Testis (tissue), 3 donors: ENCODE data around the gene NUP98. TPM values are rescaled to one million over a fixed set of nuclear protein-coding genes. Genes with fewer than 3 reads are reported as not detected.

Source experiments
- DNase-seq: peaks from one replicate; pipeline ENCODE4 v3.0.0-alpha.2; 2019
- H3K27ac ChIP-seq, 2 donors: fragments of 200-600 bp; sonication (generic); one replicate each; pipeline ENCODE4 v1.5.1; 2019
- H3K27me3 ChIP-seq: fragments of 200-600 bp; sonication (generic); one replicate; pipeline ENCODE4 v1.5.1; 2019
- H3K36me3 ChIP-seq: fragments of 200-600 bp; sonication (generic); one replicate; pipeline ENCODE4 v1.5.1; 2017; ENCODE audit warnings: low read depth; ENCODE audit errors: missing control alignments
- H3K4me1 ChIP-seq: fragments of 200-600 bp; sonication (generic); one replicate; pipeline ENCODE4 v1.5.1; 2019
- H3K4me3 ChIP-seq, 2 donors: fragments of 200-600 bp; sonication (generic); one replicate each; pipeline ENCODE4 v1.5.1; 2017 to 2019
- H3K9me3 ChIP-seq: fragments of 200-600 bp; sonication (generic); one replicate; pipeline ENCODE4 v1.5.1; 2017
- POLR2A ChIP-seq: fragments of 450-650 bp; IDR thresholded peaks from one replicate; pipeline ENCODE4 v1.6.1; 2017; ENCODE audit warnings: antibody characterized with exemption, mild to moderate bottlenecking, moderate library complexity
- WGBS, 2 donors: methylation state at CpG; one replicate each; pipeline ENCODE4 v1.1.5; 2018; 5-methylcytosine and 5-hydroxymethylcytosine counted together
- intact Hi-C: fragments of 100-400 bp; cut with DNase I; formaldehyde crosslinking; loops from one replicate; pipeline ENCODE4 v1.15.1; 2023; ENCODE audit warnings: low total_unique reads
- polyA plus RNA-seq: library from polyadenylated mRNA; stranded (reverse); fragments of 350-450 nt; fragmentation: Illumina TruSeq; extraction: RNeasy Lipid Tissue Mini Kit (QIAGEN cat#74804); gene quantifications from one replicate; pipeline ENCODE4 v1.2.3, GENCODE V29; 2014; ENCODE audit warnings: low read depth, low replicate concordance; ENCODE audit not compliant: insufficient read depth
- total RNA-seq, 2 donors: library from RNA; depleted of rRNA; stranded (reverse); fragments of >200 nt; gene quantifications; one replicate each; pipeline ENCODE4 v1.2.3, GENCODE V29; 2016
- TF ChIP-seq, protein P1 (sequence below), 3 experiments: fragments of 450-650 bp in 2 of 3; fragments of 200-600 bp in 1 of 3; sonication (generic) in 1 of 3; IDR thresholded peaks; one replicate each; pipeline ENCODE4 v1.5.1; 2016 to 2019; ENCODE audit warnings: antibody characterized with exemption in 3 of 3, mild to moderate bottlenecking in 2 of 3, moderate library complexity in 1 of 3

Gene NUP98
- total and polyA plus RNA-seq, 3 donors from 2014 or later, result 211 to 354 (median 280) TPM

DNA sequence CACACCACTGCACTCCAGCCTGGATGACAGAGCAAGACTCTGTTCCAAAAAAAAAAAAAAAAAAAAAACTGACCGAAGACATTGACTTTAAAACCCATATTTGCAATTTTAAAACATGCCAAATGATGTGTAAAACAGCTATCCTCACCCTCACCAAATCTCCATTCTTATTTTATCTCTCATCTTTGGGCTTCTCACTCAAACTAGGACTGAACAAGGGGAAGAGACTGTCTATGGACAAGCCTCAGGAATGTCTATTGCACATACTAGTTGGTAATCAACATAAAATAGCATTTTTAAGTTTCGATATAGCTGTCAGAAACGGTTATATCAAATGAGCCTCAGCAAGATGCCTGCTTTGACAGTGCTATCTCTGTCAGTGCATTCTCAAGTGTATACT is 118.3 kb downstream of the NUP98 start:
- no peak for TF ChIP-seq POLR2A
- TF ChIP-seq, protein P1, sequence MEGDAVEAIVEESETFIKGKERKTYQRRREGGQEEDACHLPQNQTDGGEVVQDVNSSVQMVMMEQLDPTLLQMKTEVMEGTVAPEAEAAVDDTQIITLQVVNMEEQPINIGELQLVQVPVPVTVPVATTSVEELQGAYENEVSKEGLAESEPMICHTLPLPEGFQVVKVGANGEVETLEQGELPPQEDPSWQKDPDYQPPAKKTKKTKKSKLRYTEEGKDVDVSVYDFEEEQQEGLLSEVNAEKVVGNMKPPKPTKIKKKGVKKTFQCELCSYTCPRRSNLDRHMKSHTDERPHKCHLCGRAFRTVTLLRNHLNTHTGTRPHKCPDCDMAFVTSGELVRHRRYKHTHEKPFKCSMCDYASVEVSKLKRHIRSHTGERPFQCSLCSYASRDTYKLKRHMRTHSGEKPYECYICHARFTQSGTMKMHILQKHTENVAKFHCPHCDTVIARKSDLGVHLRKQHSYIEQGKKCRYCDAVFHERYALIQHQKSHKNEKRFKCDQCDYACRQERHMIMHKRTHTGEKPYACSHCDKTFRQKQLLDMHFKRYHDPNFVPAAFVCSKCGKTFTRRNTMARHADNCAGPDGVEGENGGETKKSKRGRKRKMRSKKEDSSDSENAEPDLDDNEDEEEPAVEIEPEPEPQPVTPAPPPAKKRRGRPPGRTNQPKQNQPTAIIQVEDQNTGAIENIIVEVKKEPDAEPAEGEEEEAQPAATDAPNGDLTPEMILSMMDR (IDR thresholded peaks at IDR 0.05), result no peak
- Histone ChIP-seq H3K36me3 (no peaks in the 10 kb centered on the region), H3K9me3 (no peaks in the 10 kb centered on the region), H3K27ac (no peak overlapping the region), H3K27me3 (no peaks in the 10 kb centered on the region), H3K4me1 (no peaks in the 10 kb centered on the region), H3K4me3 (no peak overlapping the region)
- intact Hi-C loops, result no loop called here
- DNase-seq, result no peak
- WGBS, 2 donors, result 88 to 93% methylated on average over 3 of the region's 3 CpGs

DNA sequence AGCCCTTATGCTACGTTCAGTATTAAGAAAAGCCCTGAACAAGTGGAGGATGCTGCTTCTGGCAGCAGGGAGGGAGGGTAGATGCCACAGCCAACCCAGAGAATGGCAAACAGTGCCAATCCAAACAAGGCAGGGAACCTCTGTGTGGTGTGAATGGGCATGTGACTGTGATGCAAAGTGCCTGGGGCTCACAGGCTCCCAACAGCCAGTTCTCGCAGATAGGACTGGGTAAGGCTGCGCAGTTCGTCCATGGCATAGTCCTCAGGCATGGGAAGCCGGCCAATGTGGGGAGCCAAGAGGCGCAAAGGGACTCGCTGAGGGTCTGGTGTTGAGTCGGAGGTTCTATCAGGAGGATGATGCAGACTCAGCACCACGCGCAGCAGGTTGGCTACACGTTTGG is 121.4 kb downstream of the NUP98 start:
- no peak overlapping the region for H3K27ac ChIP-seq
- H3K27me3 ChIP-seq, result no peaks in the 10 kb centered on the region
- H3K36me3 ChIP-seq, result no peaks in the 10 kb centered on the region
- no peaks in the 10 kb centered on the region for H3K9me3 ChIP-seq
- no peak overlapping the region for H3K4me3 ChIP-seq
- TF ChIP-seq, protein P1 (IDR thresholded peaks at IDR 0.05), result no peak
- TF ChIP-seq POLR2A, result no peak
- no peaks in the 10 kb centered on the region for H3K4me1 ChIP-seq
- intact Hi-C loops, result no loop called here
- no peak for DNase-seq
- 94 to 97% methylated on average over 11 of the region's 11 CpGs for WGBS, 2 donors

DNA sequence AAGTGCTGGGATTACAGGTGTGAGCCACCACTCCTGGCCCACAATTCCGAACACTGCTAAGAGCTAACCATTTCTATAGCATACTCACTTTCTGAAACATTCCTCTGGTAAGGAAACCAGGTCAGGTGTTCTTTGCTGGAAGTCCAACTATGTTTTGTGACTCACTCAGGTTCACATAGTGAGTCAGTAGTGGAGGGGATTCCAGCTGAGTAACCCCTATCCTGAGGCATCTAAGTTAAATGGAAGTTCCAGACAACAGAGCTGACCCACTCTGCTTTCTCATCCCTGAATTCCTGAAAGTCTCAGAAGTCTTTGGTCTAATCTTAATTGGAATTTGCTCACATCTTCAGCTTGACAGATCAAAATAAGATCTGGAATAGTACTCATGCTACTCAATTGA is 123.2 kb downstream of the NUP98 start:
- 89 to 100% methylated on average over 1 of the region's 1 CpG for WGBS, 2 donors
- H3K27ac ChIP-seq, result no peak overlapping the region

GRCh38 chr11:3671334-3672254 is 125.8 kb downstream of the NUP98 start, which contains the start of gene CHRNA10:
TSS of gene CHRNA10 (minus strand) at chr11:3671384. CDS start at chr11:3671312, 72 bp downstream.
- H3K4me1 ChIP-seq, result no peaks in the 10 kb centered on the region
- H3K27ac ChIP-seq, result no peak within 1 kb of the TSS
- WGBS, 2 donors, result 65 to 72% methylated on average over 9 of the region's 9 CpGs
- no peak within 1 kb of the TSS for H3K4me3 ChIP-seq
- H3K27me3 ChIP-seq, result no peaks in the 10 kb centered on the region
- no peaks in the 10 kb centered on the region for H3K36me3 ChIP-seq
- no peaks in the 10 kb centered on the region for H3K9me3 ChIP-seq
- TF ChIP-seq POLR2A, result no peak
- TF ChIP-seq, protein P1 (IDR thresholded peaks at IDR 0.05), result no peak
- DNase-seq, result no peak
- intact Hi-C loops, result no loop called here

More for the DNA sequence above, 123.2 kb downstream of the NUP98 start:
- no peak for DNase-seq
- Histone ChIP-seq H3K9me3 (no peaks in the 10 kb centered on the region), H3K4me1 (no peaks in the 10 kb centered on the region), H3K4me3 (no peak overlapping the region), H3K27me3 (no peaks in the 10 kb centered on the region), H3K36me3 (no peaks in the 10 kb centered on the region)
- intact Hi-C loops, result no loop called here
- TF ChIP-seq, protein P1 (IDR thresholded peaks at IDR 0.05), result no peak
- TF ChIP-seq POLR2A, result no peak
